ENCODE data around the gene COLEC11.

- TF ChIP-seq CTCF (conservative IDR thresholded peaks at IDR 0.05; ENCODE audit: low read depth in 2 of 2) (no peak), CREB1 (CRISPR knock-in tag; IDR thresholded peaks at IDR 0.05; ENCODE audit: low read depth) (no peak), POLR2AphosphoS5 (IDR thresholded peaks at IDR 0.05; ENCODE audit: low read depth) (no peak), EZH2 (IDR thresholded peaks at IDR 0.05; ENCODE audit: low read depth, unreplicated experiment) (no peak)
Observed at GRCh38 chr2:3657881-3658280, 63.0 kb downstream of the COLEC11 start, which contains the start of gene ALLC.

Measured in GM23338 (cell line).